K562 (cell line): Measurements from ENCODE around the gene SPECC1L. TPM values are rescaled to one million over a fixed set of nuclear protein-coding genes. Genes with fewer than 3 reads are reported as not detected.

Experiments
- ATAC-seq: fragments of 200-7000 bp; cut with Tn5 transposase; 3 replicates; pipeline ENCODE4 v1.9.1; 2020; ENCODE audit warnings: moderate library complexity
- BruUV-seq: library from RNA; stranded (reverse); fragments of 400-500 nt; replicated peaks from 2 replicates; lab custom pipeline; 2021; lab: Mats Ljungman, UMichigan
- CTCF ChIA-PET: fragments of 300-600 bp; formaldehyde crosslinking; extraction: SDS; loops from one replicate; lab custom pipeline; 2021; ENCODE audit warnings: low intra/inter-chr PET ratio; lab: Yijun Ruan, JAX
- POLR2A ChIA-PET: fragments of 300-600, 350-650 bp; sonication (Branson Sonifier 250); formaldehyde crosslinking; extraction: SDS; loops from one replicate; lab custom pipeline; 2021; ENCODE audit warnings: antibody characterized with exemption, inconsistent platforms; lab: Yijun Ruan, JAX
- DNase-seq, 4 experiments: peaks; one replicate each; pipeline versions ENCODE4 v3.0.0 to v3.0.0-alpha.2; 2011 to 2018; ENCODE audit warnings: low spot score in 3 of 4, mixed read lengths in 3 of 4; ENCODE audit errors: extremely low read depth in 1 of 4
- FAIRE-seq: peaks from 2 replicates; lab custom pipeline; 2011; peaks lifted over from hg19 to GRCh38; lab: Jason Lieb, UNC
- H2AFZ ChIP-seq: 2 replicates; pipeline ENCODE4 v1.6.0; 2011; ENCODE audit warnings: low read depth, low read length, control low read depth, inconsistent platforms
- H3K27ac ChIP-seq: fragments of 200-600 bp; 3 replicates; pipeline ENCODE4 v1.8.0; 2011; ENCODE audit warnings: low read depth, mild to moderate bottlenecking, control low read depth, inconsistent platforms, low read length, moderate library complexity, mixed read lengths; ENCODE audit errors: extremely low read depth
- H3K27me3 ChIP-seq, 2 experiments: fragments of 300-600 bp in 1 of 2; 2 replicates in 1 of 2; 3 replicates in 1 of 2; pipeline versions ENCODE4 v1.6.0 to v1.8.0; 2011; ENCODE audit warnings: inconsistent platforms in 2 of 2, low read length in 2 of 2, mild to moderate bottlenecking in 1 of 2, mixed read lengths in 1 of 2, moderate library complexity in 1 of 2; ENCODE audit not compliant: control insufficient read depth in 2 of 2, insufficient read depth in 2 of 2
- H3K36me3 ChIP-seq: fragments of 300-600 bp; 3 replicates; pipeline ENCODE4 v1.8.0; 2011; ENCODE audit warnings: mild to moderate bottlenecking, low read length, inconsistent platforms; ENCODE audit not compliant: control insufficient read depth, insufficient read depth
- H3K4me1 ChIP-seq, 2 experiments: fragments of 200-600 bp in 1 of 2; replicated peaks in 1 of 2; 2 replicates in 1 of 2; 3 replicates in 1 of 2; pipeline versions ENCODE4 v1.5.1 to v1.8.0; 2011; ENCODE audit warnings: inconsistent platforms in 2 of 2, low read length in 2 of 2, mild to moderate bottlenecking in 1 of 2, mixed read lengths in 1 of 2, moderate library complexity in 1 of 2; ENCODE audit not compliant: control insufficient read depth in 2 of 2, insufficient read depth in 2 of 2
- H3K4me2 ChIP-seq: 2 replicates; pipeline ENCODE4 v1.6.1; 2011; ENCODE audit warnings: low read length, control low read depth, inconsistent platforms, mixed read lengths; ENCODE audit not compliant: insufficient read depth
- H3K4me3 ChIP-seq: fragments of 200-600 bp; sonication (generic), shearing (Covaris generic); 2 replicates; pipeline ENCODE4 v1.5.1; 2016; ENCODE audit warnings: control low read depth, inconsistent platforms
- H3K79me2 ChIP-seq: fragments of 200-600 bp; 3 replicates; pipeline ENCODE4 v1.8.0; 2011; ENCODE audit warnings: low read length, inconsistent platforms; ENCODE audit not compliant: control insufficient read depth, insufficient read depth
- H3K9ac ChIP-seq, 2 experiments: 2 replicates each; pipeline versions ENCODE4 v1.6.0 to v1.6.1; 2011; ENCODE audit warnings: low read depth in 2 of 2, low read length in 2 of 2, control low read depth in 1 of 2, inconsistent platforms in 1 of 2, mild to moderate bottlenecking in 1 of 2, mixed read lengths in 1 of 2; ENCODE audit not compliant: insufficient read depth in 1 of 2
- H3K9me1 ChIP-seq: one replicate; pipeline ENCODE4 v1.6.0; 2011; ENCODE audit warnings: inconsistent platforms, mild to moderate bottlenecking, low read length, moderate library complexity; ENCODE audit not compliant: control insufficient read depth, insufficient read depth
- H3K9me3 ChIP-seq: replicated peaks from 2 replicates; pipeline ENCODE4 v1.5.1; 2011; ENCODE audit warnings: low read depth, low read length, inconsistent platforms; ENCODE audit not compliant: control insufficient read depth, insufficient read depth
- H4K20me1 ChIP-seq: replicated peaks from 2 replicates; pipeline ENCODE4 v1.6.1; 2011; ENCODE audit warnings: low read length, inconsistent platforms, mixed read lengths; ENCODE audit not compliant: control insufficient read depth, insufficient read depth
- BACH1 ChIP-seq: fragments of 200-800 bp; sonication (Bioruptor generic); IDR thresholded peaks from 2 replicates; pipeline ENCODE4 v1.6.1; 2016; ENCODE audit warnings: missing genetic modification characterization, missing compliant biosample characterization
- FOXO4 ChIP-seq: fragments of 450-650 bp; formaldehyde crosslinking; IDR thresholded peaks from 2 replicates; pipeline ENCODE4 v1.4.0; 2020; ENCODE audit warnings: mild to moderate bottlenecking, moderate library complexity
- GATAD2B ChIP-seq: fragments of 450-650 bp; IDR thresholded peaks from 2 replicates; pipeline ENCODE4 v1.6.1; 2017; ENCODE audit warnings: mild to moderate bottlenecking, borderline replicate concordance
- MECOM ChIP-seq: fragments of 250-450 bp; sonication (Bioruptor Pico); IDR thresholded peaks from 2 replicates; pipeline ENCODE4 v1.8.0; 2022; ENCODE audit warnings: inconsistent platforms
- PPARD ChIP-seq: fragments of 250-450 bp; sonication (Bioruptor Pico); IDR thresholded peaks from 2 replicates; pipeline ENCODE4 v1.8.0; 2022; ENCODE audit warnings: inconsistent platforms, mild to moderate bottlenecking, moderate library complexity
- RBFOX2 ChIP-seq: fragments of 200-400 bp; formaldehyde crosslinking; IDR thresholded peaks from 2 replicates; pipeline ENCODE4 v1.6.1; 2017; ENCODE audit warnings: low read depth, mild to moderate bottlenecking, low read length, moderate library complexity
- ZNF134 ChIP-seq: fragments of 250-450 bp; sonication (Bioruptor Pico); conservative IDR thresholded peaks from 2 replicates; pipeline ENCODE4 v1.4.0; 2020
- WGBS: fragments of 100-300 bp; shearing (Covaris generic); methylation state at CpG from one replicate; pipeline ENCODE4 v1.1.6; 2016; ENCODE audit warnings: low coverage, mixed read lengths; ENCODE audit not compliant: insufficient coverage; ENCODE audit errors: missing lambda C conversion rate; 5-methylcytosine and 5-hydroxymethylcytosine counted together
- in situ Hi-C: fragments of 300-500 bp; cut with MboI; formaldehyde crosslinking; loops from 4 replicates; pipeline ENCODE4 v1.15.0; 2018; ENCODE audit warnings: inconsistent platforms, mixed read lengths
- intact Hi-C: fragments of 100-400 bp; cut with micrococcal nuclease; formaldehyde crosslinking; loops from 2 replicates; pipeline ENCODE4 v1.14.2; 2022
- polyA plus RNA-seq, 8 experiments: library from polyadenylated mRNA; depleted of rRNA in 4 of 8; stranded (reverse) in 5 of 8; unstranded in 3 of 8; fragments of >200 nt; fragmentation: Nextera tagmentation in 2 of 8; fragmentation: Illumina TruSeq in 1 of 8; extraction: Ambion mirVana in 2 of 8; extraction: Trizol in 1 of 8; gene quantifications; 2 replicates each; pipeline versions ENCODE4 v1.2.1 to v1.2.3, GENCODE V29; 2011 to 2014; ENCODE audit warnings: inconsistent platforms in 1 of 8, missing spikeins in 1 of 8
- total RNA-seq, 7 experiments: library from RNA; depleted of rRNA in 6 of 7; stranded (reverse); fragments of >200 nt in 6 of 7; fragmentation: Illumina TruSeq in 2 of 7; extraction: Trizol in 2 of 7; gene quantifications; 2 replicates each; pipeline versions ENCODE4 v1.2.1 to v1.2.3, GENCODE V29; 2011 to 2021; ENCODE audit warnings: low replicate concordance in 1 of 7

The SPECC1L gene
- total and polyA plus RNA-seq, 9 of the 15 experiments (the other 6 are each of a cell fraction or from before 2014, with no cell fraction given): 1.4 to 27.9 (median 14.5) TPM

- TF ChIP-seq FOXO4 (CRISPR knock-in tag) (no peak), ZNF134 (CRISPR knock-in tag) (no peak), RBFOX2 (no peak), GATAD2B (no peak), BACH1 (tag) (no peak), MECOM (CRISPR knock-in tag) (no peak)
Observed at GRCh38 chr22:24321999-24322398, 51.4 kb downstream of the SPECC1L start (continued).

GRCh38 chr22:24322522-24322921, 51.9 kb downstream of the SPECC1L start:
- DNase-seq (no peak), ATAC-seq (no peak), FAIRE-seq (no peak)
- CTCF ChIA-PET: no interaction called here
- Histone ChIP-seq H3K4me3 (no peak overlapping the region), H3K9ac (no peak overlapping the region), H3K9me1 (no peaks in the 10 kb centered on the region), H4K20me1 (no peaks in the 10 kb centered on the region), H3K27me3 (no peaks in the 10 kb centered on the region), H3K79me2 (no peaks in the 10 kb centered on the region), H2AFZ (no peak overlapping the region), H3K36me3 (peaks cover 45% of the 10 kb centered on the region), H3K9me3 (no peaks in the 10 kb centered on the region; the same call in 1 of the 2 replicates), H3K4me1 (no peaks in the 10 kb centered on the region), H3K4me2 (no peak overlapping the region), H3K27ac (no peak overlapping the region)
- in situ Hi-C loops: loop anchor here (5.0 kb wide), 1 partner anchor 200 kb away; no protein-coding TSS in a partner anchor
- POLR2A ChIA-PET: interaction anchor here (0.6 to 0.7 kb wide), 2 partner anchors 159 to 439 kb away, joined by 3 read pairs; no protein-coding TSS in a partner anchor
- BruUV-seq: no TSS peak
- no peak for TF ChIP-seq PPARD (CRISPR knock-in tag)
- 82% methylated on average over 6 of the region's 6 CpGs for WGBS
- intact Hi-C loops: loop anchor here (10.0 kb wide), 2 partner anchors 72 to 202 kb away; no protein-coding TSS in a partner anchor
